GM19025 (cell line): Measurements from ENCODE around the gene CAV3.

Experiments used
- ATAC-seq: cut with Tn5 transposase; IDR thresholded peaks from one replicate; pipeline ENCODE4 v1.9.1; 2021; ENCODE audit warnings: mild to moderate bottlenecking, low read depth, moderate library complexity; ENCODE audit not compliant: unreplicated experiment

Gene CAV3

GRCh38 chr3:8780279-8780678, 46.7 kb downstream of the CAV3 start:
- ATAC-seq: no peak

GRCh38 chr3:8784676-8785435, 51.3 kb downstream of the CAV3 start:
- no peak for ATAC-seq

- ATAC-seq: no peak
These were observed 56.9 kb downstream of the CAV3 start for GRCh38 chr3:8790529-8790928.

- ATAC-seq: no peak
These were observed 59.6 kb downstream of the CAV3 start for GRCh38 chr3:8793242-8793641.

- no peak for ATAC-seq
These were observed 60.6 kb downstream of the CAV3 start for GRCh38 chr3:8794247-8794646.
